Breast epithelium (tissue), 4 donors: ENCODE results near the gene WDR7. TPM values are rescaled to one million over a fixed set of nuclear protein-coding genes. Genes with fewer than 3 reads are reported as not detected.

Source experiments
- DNase-seq, 2 donors: peaks; one replicate each; pipeline ENCODE4 v3.0.0-alpha.2; 2019; ENCODE audit warnings: low spot score in 2 of 2
- H3K27ac ChIP-seq, 2 donors: fragments of 200-600 bp; sonication (generic) in 1 of 2; one replicate each; pipeline ENCODE4 v1.5.1; 2016 to 2019; ENCODE audit warnings: mild to moderate bottlenecking in 1 of 2
- H3K27me3 ChIP-seq, 2 donors: fragments of 200-600 bp; sonication (generic) in 1 of 2; one replicate each; pipeline versions ENCODE4 v1.5.1 to v1.6.0; 2017 to 2019; ENCODE audit warnings: control low read depth in 1 of 2, mild to moderate bottlenecking in 1 of 2
- H3K36me3 ChIP-seq: fragments of 200-600 bp; one replicate; pipeline ENCODE4 v1.5.1; 2019
- H3K4me1 ChIP-seq, 2 donors: fragments of 200-600 bp; sonication (generic); one replicate each; pipeline ENCODE4 v1.5.1; 2016 to 2019; ENCODE audit warnings: control low read depth in 1 of 2
- H3K4me3 ChIP-seq, 3 donors: fragments of 200-600 bp; sonication (generic); 1 replicate in 2 of 3; 2 replicates in 1 of 3; pipeline ENCODE4 v1.5.1; 2016 to 2019; ENCODE audit warnings: mild to moderate bottlenecking in 3 of 3, moderate library complexity in 2 of 3
- H3K9me3 ChIP-seq, 2 donors: fragments of 200-600 bp; sonication (generic) in 1 of 2; one replicate each; pipeline ENCODE4 v1.5.1; 2016 to 2019; ENCODE audit warnings: control low read depth in 1 of 2
- POLR2A ChIP-seq: fragments of 450-650 bp; IDR thresholded peaks from one replicate; pipeline ENCODE4 v1.6.1; 2016; ENCODE audit warnings: antibody characterized with exemption, mild to moderate bottlenecking, moderate library complexity
- POLR2AphosphoS5 ChIP-seq, 3 donors: sonication (generic); formaldehyde crosslinking; IDR thresholded peaks; one replicate each; pipeline ENCODE4 v1.6.1; 2017; ENCODE audit warnings: antibody characterized with exemption in 3 of 3
- intact Hi-C: fragments of 100-400 bp; cut with DNase I; formaldehyde crosslinking; loops from one replicate; pipeline ENCODE4 v1.15.1; 2023; ENCODE audit warnings: low total_unique reads
- total RNA-seq, 3 donors: library from RNA; depleted of rRNA; stranded (reverse); fragments of >200 nt; gene quantifications; one replicate each; pipeline ENCODE4 v1.1.0, GENCODE V29; 2016
- TF ChIP-seq, protein P1 (sequence below), 3 donors: fragments of 450-650 bp; IDR thresholded peaks; one replicate each; pipeline ENCODE4 v1.5.1; 2016 to 2017; ENCODE audit warnings: antibody characterized with exemption in 3 of 3, mild to moderate bottlenecking in 3 of 3, moderate library complexity in 3 of 3

WDR7 gene
- total RNA-seq, 3 donors from 2014 or later, result 28.3 to 32.6 (median 31.1) TPM

DNA sequence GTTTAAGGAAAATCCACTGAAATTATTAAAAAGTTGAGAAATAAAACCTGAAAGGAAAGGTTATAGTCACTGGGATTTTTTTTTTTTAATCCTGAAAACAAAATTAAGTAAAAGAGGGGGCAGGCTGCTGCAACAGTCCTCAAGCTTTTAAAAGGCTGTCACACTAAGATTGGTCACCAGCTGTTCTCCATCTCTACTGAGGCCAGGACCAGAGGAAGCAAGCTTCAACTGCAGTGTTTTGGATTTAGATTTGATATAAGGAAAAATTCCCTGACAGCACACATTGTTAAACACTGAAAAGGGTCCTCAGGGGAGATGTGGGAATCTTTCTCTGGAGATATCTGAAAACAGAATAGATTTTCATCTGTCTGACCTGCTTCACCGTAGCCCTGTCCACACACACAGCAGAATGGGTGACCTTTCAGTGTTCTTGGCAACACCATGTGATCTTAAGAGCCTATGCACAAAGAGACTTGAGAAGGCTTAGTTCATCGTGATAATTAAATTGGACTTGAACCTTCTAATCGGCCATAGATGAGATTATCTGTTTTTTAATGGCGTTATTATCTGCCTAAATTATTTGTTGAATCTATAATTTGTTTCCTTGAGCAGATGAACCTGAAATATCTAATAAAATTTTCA, 363.7 kb downstream of the WDR7 start:
- intact Hi-C loops, result no loop called here

DNA sequence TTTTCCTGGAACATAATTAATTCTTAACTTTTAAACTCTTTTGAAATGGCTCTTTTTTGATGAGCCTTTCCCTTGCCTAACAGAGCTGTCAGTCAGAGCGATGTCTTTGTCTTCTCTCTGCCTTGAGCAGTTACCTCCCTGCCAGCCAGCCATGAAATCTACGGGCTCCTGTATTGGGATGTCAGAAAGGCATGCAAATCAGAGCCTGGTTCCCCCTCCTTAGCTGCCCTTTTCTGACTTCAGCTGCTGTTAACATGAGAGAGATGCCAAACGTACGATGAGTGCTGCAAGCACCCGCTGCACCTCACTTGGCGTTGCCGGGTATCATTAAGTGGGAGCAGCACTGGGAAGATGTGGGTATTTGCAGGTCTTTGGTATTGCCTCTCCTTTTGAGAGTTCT, 364.3 kb downstream of the WDR7 start:
- H3K4me3 ChIP-seq, result no peak overlapping the region
- TF ChIP-seq, protein P1, sequence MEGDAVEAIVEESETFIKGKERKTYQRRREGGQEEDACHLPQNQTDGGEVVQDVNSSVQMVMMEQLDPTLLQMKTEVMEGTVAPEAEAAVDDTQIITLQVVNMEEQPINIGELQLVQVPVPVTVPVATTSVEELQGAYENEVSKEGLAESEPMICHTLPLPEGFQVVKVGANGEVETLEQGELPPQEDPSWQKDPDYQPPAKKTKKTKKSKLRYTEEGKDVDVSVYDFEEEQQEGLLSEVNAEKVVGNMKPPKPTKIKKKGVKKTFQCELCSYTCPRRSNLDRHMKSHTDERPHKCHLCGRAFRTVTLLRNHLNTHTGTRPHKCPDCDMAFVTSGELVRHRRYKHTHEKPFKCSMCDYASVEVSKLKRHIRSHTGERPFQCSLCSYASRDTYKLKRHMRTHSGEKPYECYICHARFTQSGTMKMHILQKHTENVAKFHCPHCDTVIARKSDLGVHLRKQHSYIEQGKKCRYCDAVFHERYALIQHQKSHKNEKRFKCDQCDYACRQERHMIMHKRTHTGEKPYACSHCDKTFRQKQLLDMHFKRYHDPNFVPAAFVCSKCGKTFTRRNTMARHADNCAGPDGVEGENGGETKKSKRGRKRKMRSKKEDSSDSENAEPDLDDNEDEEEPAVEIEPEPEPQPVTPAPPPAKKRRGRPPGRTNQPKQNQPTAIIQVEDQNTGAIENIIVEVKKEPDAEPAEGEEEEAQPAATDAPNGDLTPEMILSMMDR (IDR thresholded peaks at IDR 0.05), result no peak
- TF ChIP-seq POLR2A (no peak), POLR2AphosphoS5 (IDR thresholded peaks at IDR 0.05) (no peak)
- H3K36me3 ChIP-seq, result no peaks in the 10 kb centered on the region
- H3K4me1 ChIP-seq, result no peaks in the 10 kb centered on the region
- no peaks in the 10 kb centered on the region for H3K9me3 ChIP-seq
- H3K27me3 ChIP-seq, result no peaks in the 10 kb centered on the region
- DNase-seq, result no peak
- no peak overlapping the region for H3K27ac ChIP-seq
- intact Hi-C loops, result no loop called here

More for the DNA sequence above, 363.7 kb downstream of the WDR7 start:
- Histone ChIP-seq H3K27ac (no peak overlapping the region), H3K27me3 (no peaks in the 10 kb centered on the region), H3K9me3 (no peaks in the 10 kb centered on the region), H3K4me3 (no peak overlapping the region), H3K36me3 (no peaks in the 10 kb centered on the region), H3K4me1 (no peaks in the 10 kb centered on the region)
- DNase-seq, result no peak
- TF ChIP-seq, protein P1 (IDR thresholded peaks at IDR 0.05), result no peak
- TF ChIP-seq POLR2AphosphoS5 (IDR thresholded peaks at IDR 0.05), result no peak
- TF ChIP-seq POLR2A, result no peak

DNA sequence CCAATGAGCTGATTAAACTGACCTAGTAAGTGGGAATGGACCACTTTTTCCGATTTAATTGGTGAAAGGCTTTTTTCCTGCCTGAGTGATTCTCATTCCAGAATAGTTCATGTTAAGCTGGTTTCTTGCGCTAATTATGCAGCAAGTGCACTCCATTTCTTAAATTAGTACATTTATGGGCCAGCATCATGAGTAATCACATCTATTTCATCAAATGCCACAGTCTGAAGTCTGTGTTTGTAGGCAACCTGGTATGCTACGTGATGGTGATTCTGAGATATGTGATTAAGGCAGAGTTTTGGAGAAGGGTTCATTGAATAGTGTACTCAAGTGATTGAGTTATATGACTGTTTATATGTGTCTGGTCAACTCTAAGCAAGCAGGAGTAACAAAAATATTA, 367.7 kb downstream of the WDR7 start:
- no peaks in the 10 kb centered on the region for H3K4me1 ChIP-seq
- no peaks in the 10 kb centered on the region for H3K9me3 ChIP-seq
- intact Hi-C loops, result no loop called here
- TF ChIP-seq POLR2AphosphoS5 (IDR thresholded peaks at IDR 0.05) (no peak), POLR2A (no peak)
- TF ChIP-seq, protein P1 (IDR thresholded peaks at IDR 0.05), result no peak
- no peak for DNase-seq
- H3K27me3 ChIP-seq, result no peaks in the 10 kb centered on the region
- no peak overlapping the region for H3K4me3 ChIP-seq
- no peak overlapping the region for H3K27ac ChIP-seq
- no peaks in the 10 kb centered on the region for H3K36me3 ChIP-seq

DNA sequence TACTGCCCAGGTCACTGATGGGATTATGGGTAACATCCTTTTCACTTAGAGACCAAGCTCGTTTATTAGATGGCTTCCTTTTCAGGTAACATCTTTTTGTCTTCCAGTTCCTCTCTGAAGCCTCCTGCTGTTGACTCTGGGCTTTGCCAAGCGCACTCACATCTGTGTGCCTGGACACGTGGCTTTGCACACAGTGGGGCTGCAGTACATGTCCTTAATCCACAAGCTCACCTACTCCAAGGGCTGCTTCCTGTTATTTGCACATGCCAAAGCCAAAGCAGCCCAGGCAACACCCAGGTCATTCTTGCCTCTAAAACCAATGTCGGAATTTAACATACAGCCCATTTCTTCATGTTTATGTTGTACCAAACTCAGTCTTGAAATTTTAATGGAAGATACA, 371.6 kb downstream of the WDR7 start:
- H3K27ac ChIP-seq, result no peak overlapping the region

DNA sequence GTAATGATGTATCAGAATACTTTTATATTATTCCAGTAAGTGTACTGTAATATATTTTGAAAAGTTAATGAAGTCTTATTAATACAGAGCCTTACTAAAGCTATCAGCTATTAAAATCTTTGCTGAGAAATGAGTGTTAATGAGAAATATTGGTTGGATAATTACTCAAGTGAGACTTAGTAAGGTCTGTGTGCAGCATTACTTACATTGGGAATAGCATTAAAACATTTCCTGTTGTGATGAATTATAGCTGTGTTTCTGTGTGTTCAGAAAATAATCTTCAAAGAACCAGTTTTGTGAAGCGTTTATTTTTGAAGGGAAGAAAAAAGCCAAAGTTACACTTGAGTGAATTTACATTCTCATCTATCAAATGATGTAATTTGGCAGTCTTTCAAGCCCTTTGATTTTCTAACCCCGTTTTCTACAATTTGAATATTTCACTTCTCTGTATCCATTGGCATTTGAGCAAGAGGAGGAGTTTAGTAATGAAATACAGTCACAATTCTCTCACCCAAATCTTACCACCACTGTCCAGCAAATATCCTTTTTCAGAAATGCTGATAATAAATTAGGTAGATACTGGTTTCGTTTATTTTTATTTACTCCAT, 372.2 kb downstream of the WDR7 start:
- H3K27me3 ChIP-seq, result no peaks in the 10 kb centered on the region
- intact Hi-C loops, result no loop called here
- TF ChIP-seq POLR2A (no peak), POLR2AphosphoS5 (IDR thresholded peaks at IDR 0.05) (no peak)
- TF ChIP-seq, protein P1 (IDR thresholded peaks at IDR 0.05), result no peak
- H3K27ac ChIP-seq, result no peak overlapping the region
- no peak overlapping the region for H3K4me3 ChIP-seq
- no peaks in the 10 kb centered on the region for H3K4me1 ChIP-seq
- no peaks in the 10 kb centered on the region for H3K9me3 ChIP-seq
- no peaks in the 10 kb centered on the region for H3K36me3 ChIP-seq
- DNase-seq, result no peak

More for the DNA sequence above, 371.6 kb downstream of the WDR7 start:
- TF ChIP-seq POLR2AphosphoS5 (IDR thresholded peaks at IDR 0.05) (no peak), POLR2A (no peak)
- TF ChIP-seq, protein P1 (IDR thresholded peaks at IDR 0.05), result no peak
- DNase-seq, result no peak
- no peaks in the 10 kb centered on the region for H3K36me3 ChIP-seq
- no peaks in the 10 kb centered on the region for H3K27me3 ChIP-seq
- no peaks in the 10 kb centered on the region for H3K9me3 ChIP-seq
- intact Hi-C loops, result no loop called here
- H3K4me3 ChIP-seq, result no peak overlapping the region
- no peaks in the 10 kb centered on the region for H3K4me1 ChIP-seq
